ENCODE data around the gene NEU4. TPM values are rescaled to one million over a fixed set of nuclear protein-coding genes. Genes with fewer than 3 reads are reported as not detected.

Gene NEU4
- total RNA-seq, 1 donor from 2014 or later = not detected

GRCh38 chr2:241795021-241795999, 13.7 kb upstream of the NEU4 start:
- no peak overlapping the region for H3K27ac Mint-ChIP-seq (ENCODE audit: unreplicated experiment)
- no peaks in the 10 kb centered on the region for H3K36me3 Mint-ChIP-seq (ENCODE audit: unreplicated experiment)
- DNase-seq (ENCODE audit: extremely low spot score, unreplicated experiment) = no peak
- no peaks in the 10 kb centered on the region for H3K9me3 Mint-ChIP-seq (ENCODE audit: unreplicated experiment)
- no peak overlapping the region for H3K4me3 Mint-ChIP-seq (ENCODE audit: unreplicated experiment)
- H3K4me1 Mint-ChIP-seq (ENCODE audit: unreplicated experiment) = no peaks in the 10 kb centered on the region
- no peak for TF ChIP-seq CTCF (IDR thresholded peaks at IDR 0.05)
- peaks cover 14% of the 10 kb centered on the region for H3K27me3 Mint-ChIP-seq (ENCODE audit: unreplicated experiment)

GRCh38 chr2:241796209-241796608, 12.8 kb upstream of the NEU4 start:
- Mint-ChIP-seq H3K36me3 (ENCODE audit: unreplicated experiment) (no peaks in the 10 kb centered on the region), H3K27ac (ENCODE audit: unreplicated experiment) (no peak overlapping the region)
- TF ChIP-seq CTCF (IDR thresholded peaks at IDR 0.05) = no peak

GRCh38 chr2:241796610-241797138, 12.3 kb upstream of the NEU4 start:
- no peak for TF ChIP-seq CTCF (IDR thresholded peaks at IDR 0.05)
- Mint-ChIP-seq H3K4me3 (ENCODE audit: unreplicated experiment) (no peak overlapping the region), H3K9me3 (ENCODE audit: unreplicated experiment) (no peaks in the 10 kb centered on the region), H3K27me3 (ENCODE audit: unreplicated experiment) (peaks cover 5% of the 10 kb centered on the region), H3K27ac (ENCODE audit: unreplicated experiment) (no peak overlapping the region), H3K36me3 (ENCODE audit: unreplicated experiment) (no peaks in the 10 kb centered on the region), H3K4me1 (ENCODE audit: unreplicated experiment) (no peaks in the 10 kb centered on the region)
- no peak for DNase-seq (ENCODE audit: extremely low spot score, unreplicated experiment)

More at GRCh38 chr2:241796209-241796608, 12.8 kb upstream of the NEU4 start:
- Mint-ChIP-seq H3K4me3 (ENCODE audit: unreplicated experiment) (no peak overlapping the region), H3K9me3 (ENCODE audit: unreplicated experiment) (no peaks in the 10 kb centered on the region), H3K27me3 (ENCODE audit: unreplicated experiment) (peaks cover 5% of the 10 kb centered on the region), H3K4me1 (ENCODE audit: unreplicated experiment) (no peaks in the 10 kb centered on the region)
- DNase-seq (ENCODE audit: extremely low spot score, unreplicated experiment) = no peak

- H3K4me3 Mint-ChIP-seq (ENCODE audit: unreplicated experiment) = no peak overlapping the region
- no peaks in the 10 kb centered on the region for H3K4me1 Mint-ChIP-seq (ENCODE audit: unreplicated experiment)
- H3K36me3 Mint-ChIP-seq (ENCODE audit: unreplicated experiment) = no peaks in the 10 kb centered on the region
- no peaks in the 10 kb centered on the region for H3K9me3 Mint-ChIP-seq (ENCODE audit: unreplicated experiment)
- no peak for DNase-seq (ENCODE audit: extremely low spot score, unreplicated experiment)
- no peak overlapping the region for H3K27ac Mint-ChIP-seq (ENCODE audit: unreplicated experiment)
- TF ChIP-seq CTCF (IDR thresholded peaks at IDR 0.05) = no peak
- peaks cover 5% of the 10 kb centered on the region for H3K27me3 Mint-ChIP-seq (ENCODE audit: unreplicated experiment)
These were observed 11.4 kb upstream of the NEU4 start for GRCh38 chr2:241797441-241798080.
